HepG2 (cell line): ENCODE data around the gene FBXW12. TPM values are rescaled to one million over a fixed set of nuclear protein-coding genes. Genes with fewer than 3 reads are reported as not detected.

ENCODE experiments used
- ATAC-seq: fragments of 200-7000 bp; cut with Tn5 transposase; 3 replicates; pipeline ENCODE4 v1.9.1; 2020; ENCODE audit warnings: mild to moderate bottlenecking, moderate library complexity
- BruUV-seq: library from RNA; stranded (reverse); fragments of 400-500 nt; replicated peaks from 2 replicates; lab custom pipeline; 2021; lab: Mats Ljungman, UMichigan
- CTCF ChIA-PET: fragments of 300-600 bp; formaldehyde crosslinking; extraction: SDS; loops from one replicate; lab custom pipeline; 2021; ENCODE audit warnings: low total read pairs, inconsistent platforms, low intra/inter-chr PET ratio; lab: Yijun Ruan, JAX
- POLR2A ChIA-PET: fragments of 350-600 bp; sonication (Branson Sonifier 250); formaldehyde crosslinking; loops from one replicate; lab custom pipeline; 2020; ENCODE audit warnings: antibody characterized with exemption, inconsistent platforms; lab: Yijun Ruan, JAX
- DNase-seq: peaks from one replicate; pipeline ENCODE4 v3.0.0-alpha.2; 2015; ENCODE audit warnings: low spot score
- FAIRE-seq: peaks from 3 replicates; lab custom pipeline; 2011; peaks lifted over from hg19 to GRCh38; lab: Jason Lieb, UNC
- H2AFZ ChIP-seq: one replicate; pipeline ENCODE4 v1.6.1; 2011; ENCODE audit warnings: low read length, inconsistent platforms
- H3K27ac ChIP-seq: fragments of 300-600 bp; 3 replicates; pipeline ENCODE4 v1.8.0; 2011; ENCODE audit warnings: mixed run types, mild to moderate bottlenecking, mixed read lengths, low read length, inconsistent platforms; ENCODE audit not compliant: insufficient read depth; ENCODE audit errors: extremely low read length
- H3K27me3 ChIP-seq, 2 experiments: fragments of 200-600 bp in 1 of 2; 2 replicates in 1 of 2; 3 replicates in 1 of 2; pipeline versions ENCODE4 v1.6.0 to v1.8.0; 2011; ENCODE audit warnings: low read length in 2 of 2, mild to moderate bottlenecking in 2 of 2, moderate library complexity in 2 of 2, inconsistent platforms in 1 of 2; ENCODE audit not compliant: insufficient read depth in 2 of 2, control insufficient read depth in 1 of 2
- H3K36me3 ChIP-seq, 2 experiments: fragments of 200-600 bp in 1 of 2; replicated peaks in 1 of 2; 2 replicates in 1 of 2; 3 replicates in 1 of 2; pipeline versions ENCODE4 v1.5.1 to v1.8.0; 2011; ENCODE audit warnings: low read length in 2 of 2, inconsistent platforms in 1 of 2; ENCODE audit not compliant: insufficient read depth in 2 of 2, control insufficient read depth in 1 of 2
- H3K4me1 ChIP-seq: 2 replicates; pipeline ENCODE4 v1.5.1; 2012; ENCODE audit warnings: low read length, inconsistent platforms; ENCODE audit not compliant: insufficient read depth
- H3K4me2 ChIP-seq: 2 replicates; pipeline ENCODE4 v1.6.0; 2011; ENCODE audit warnings: low read depth, low read length, inconsistent platforms
- H3K4me3 ChIP-seq, 3 experiments: fragments of 200-600 bp in 1 of 3; sonication (generic), shearing (Covaris generic) in 1 of 3; replicated peaks in 1 of 3; 2 replicates each; pipeline ENCODE4 v1.5.1; 2011 to 2016; ENCODE audit warnings: low read length in 3 of 3, inconsistent platforms in 2 of 3, low read depth in 2 of 3, mild to moderate bottlenecking in 2 of 3, control low read depth in 1 of 3, mixed read lengths in 1 of 3; ENCODE audit not compliant: insufficient read depth in 1 of 3
- H3K79me2 ChIP-seq: one replicate; pipeline ENCODE4 v1.6.1; 2011; ENCODE audit warnings: low read length, inconsistent platforms; ENCODE audit not compliant: insufficient read depth
- H3K9ac ChIP-seq: 2 replicates; pipeline ENCODE4 v1.6.0; 2011; ENCODE audit warnings: mild to moderate bottlenecking, low read depth, low read length, inconsistent platforms; ENCODE audit not compliant: insufficient read depth
- H3K9me3 ChIP-seq: 2 replicates; pipeline ENCODE4 v1.5.1; 2012; ENCODE audit warnings: mild to moderate bottlenecking, low read length
- H4K20me1 ChIP-seq: 2 replicates; pipeline ENCODE4 v1.6.0; 2011; ENCODE audit warnings: inconsistent platforms, mild to moderate bottlenecking, low read length, moderate library complexity; ENCODE audit not compliant: insufficient read depth
- AGO2 ChIP-seq: fragments of 200-400 bp; formaldehyde crosslinking; optimal IDR thresholded peaks from 2 replicates; pipeline ENCODE3; 2017; ENCODE audit warnings: mild to moderate bottlenecking, low read depth, low read length, moderate library complexity
- AKNA ChIP-seq: sonication (generic); formaldehyde crosslinking; IDR thresholded peaks from 2 replicates; pipeline ENCODE4 v1.4.0; 2020; ENCODE audit warnings: missing genetic modification reagents, borderline replicate concordance
- ELF1 ChIP-seq: sonication (generic); formaldehyde crosslinking; IDR thresholded peaks from 2 replicates; pipeline ENCODE4 v1.4.0; 2020; ENCODE audit warnings: missing genetic modification reagents
- JUN ChIP-seq: sonication (generic); formaldehyde crosslinking; IDR thresholded peaks from 2 replicates; pipeline ENCODE4 v1.4.0; 2020; ENCODE audit warnings: mild to moderate bottlenecking, missing genetic modification reagents
- POLR2G ChIP-seq: fragments of 200-400 bp; formaldehyde crosslinking; IDR thresholded peaks from 2 replicates; pipeline ENCODE4 v1.6.1; 2018; ENCODE audit warnings: mild to moderate bottlenecking, low read depth, low read length, moderate library complexity
- ZMYM3 ChIP-seq: sonication (generic); formaldehyde crosslinking; IDR thresholded peaks from 2 replicates; pipeline ENCODE4 v1.5.1; 2020; ENCODE audit warnings: mild to moderate bottlenecking, missing genetic modification reagents
- ZNF232 ChIP-seq: sonication (generic); formaldehyde crosslinking; IDR thresholded peaks from 2 replicates; pipeline ENCODE4 v1.4.0; 2020; ENCODE audit warnings: missing genetic modification reagents, borderline replicate concordance
- ZNF251 ChIP-seq: sonication (generic); formaldehyde crosslinking; IDR thresholded peaks from 2 replicates; pipeline ENCODE4 v1.9.0; 2021; ENCODE audit warnings: mild to moderate bottlenecking, missing genetic modification reagents
- ZNF780A ChIP-seq: sonication (generic); formaldehyde crosslinking; IDR thresholded peaks from 2 replicates; pipeline ENCODE4 v1.8.0; 2022; ENCODE audit warnings: mild to moderate bottlenecking, missing genetic modification reagents, moderate library complexity
- ZSCAN9 ChIP-seq: IDR thresholded peaks from 2 replicates; pipeline ENCODE4 v1.6.1; 2016; ENCODE audit warnings: borderline replicate concordance
- WGBS: methylation state at CpG from one replicate; pipeline ENCODE4 v1.1.6; 2017; ENCODE audit warnings: low lambda C conversion rate; 5-methylcytosine and 5-hydroxymethylcytosine counted together
- in situ Hi-C: cut with HindIII; loops from 2 replicates; pipeline ENCODE4 v1.10.0; 2017; ENCODE audit warnings: low pct_unique_long_range_greater_than_20kb; ENCODE audit not compliant: extremely low pct_ligation_motif_present
- intact Hi-C: fragments of 100-400 bp; cut with micrococcal nuclease; formaldehyde crosslinking; loops from one replicate; pipeline ENCODE4 v1.10.0; 2022; ENCODE audit not compliant: unreplicated experiment
- polyA plus RNA-seq, 8 experiments: library from polyadenylated mRNA; depleted of rRNA in 3 of 8; stranded (reverse) in 7 of 8; unstranded in 1 of 8; fragments of >200 nt; fragmentation: Illumina TruSeq in 4 of 8; extraction: Trizol in 4 of 8; gene quantifications; 2 replicates each; pipeline versions ENCODE4 v1.2.1 to v1.2.3, GENCODE V29; 2011 to 2016; ENCODE audit warnings: low read depth in 4 of 8, missing spikeins in 1 of 8, mixed read lengths in 1 of 8; ENCODE audit not compliant: insufficient read depth in 1 of 8
- total RNA-seq, 5 experiments: library from RNA; depleted of rRNA; stranded (reverse); fragments of >200 nt; fragmentation: Illumina TruSeq; extraction: Trizol; gene quantifications; 2 replicates each; pipeline ENCODE4 v1.2.3, GENCODE V29; 2016; ENCODE audit warnings: low read depth in 1 of 5
- TF ChIP-seq, protein P1 (sequence below): IDR thresholded peaks from 2 replicates; pipeline ENCODE4 v1.6.1; 2016; ENCODE audit warnings: low read depth
- TF ChIP-seq, protein P2 (sequence below): sonication (generic); formaldehyde crosslinking; IDR thresholded peaks from 2 replicates; pipeline ENCODE4 v1.5.1; 2020; ENCODE audit warnings: missing genetic modification reagents, mild to moderate bottlenecking, borderline replicate concordance

FBXW12 gene
- total and polyA plus RNA-seq, 2 of the 13 experiments (the other 11 are each of a cell fraction or from before 2014, with no cell fraction given): not detected

- Histone ChIP-seq H3K79me2 (peaks cover 13% of the 10 kb centered on the region), H3K4me1 (peaks cover 8% of the 10 kb centered on the region), H3K9ac (no peak overlapping the region), H3K27ac (no peak overlapping the region), H3K27me3 (no peaks in the 10 kb centered on the region), H3K4me3 (no peak overlapping the region), H4K20me1 (peaks cover 33% of the 10 kb centered on the region; the same call in 1 of the 2 replicates), H2AFZ (no peak overlapping the region), H3K4me2 (no peak overlapping the region), H3K36me3 (peaks cover 79 to 99% of the 10 kb centered on the region in 2 experiments), H3K9me3 (no peaks in the 10 kb centered on the region)
- ChIA-PET CTCF (interaction anchor here (0.9 kb wide), 1 partner anchor 16 kb away, joined by 3 read pairs; no protein-coding TSS in a partner anchor), POLR2A (interaction anchor here (11.1 kb wide), 1 partner anchor 13 kb away, joined by 130 read pairs; the partner anchor contains the start of gene PLXNB1)
- no peak for DNase-seq
- ATAC-seq: no peak
- 80% methylated on average over 1 of the region's 14 CpGs for WGBS
- intact Hi-C loops: no loop called here
- FAIRE-seq: no peak
- no TSS peak for BruUV-seq
- in situ Hi-C loops: no loop called here
- no peak for TF ChIP-seq ZSCAN9 (CRISPR knock-in tag)
- 0 out of 2 replicates have a peak, but pooled peaks have one; percentile 35 for TF ChIP-seq POLR2G
- no peak for TF ChIP-seq ZNF251 (CRISPR knock-in tag)
- TF ChIP-seq ZMYM3 (CRISPR knock-in tag): no peak
- TF ChIP-seq AGO2: peak; percentile 93
- TF ChIP-seq, protein P1, sequence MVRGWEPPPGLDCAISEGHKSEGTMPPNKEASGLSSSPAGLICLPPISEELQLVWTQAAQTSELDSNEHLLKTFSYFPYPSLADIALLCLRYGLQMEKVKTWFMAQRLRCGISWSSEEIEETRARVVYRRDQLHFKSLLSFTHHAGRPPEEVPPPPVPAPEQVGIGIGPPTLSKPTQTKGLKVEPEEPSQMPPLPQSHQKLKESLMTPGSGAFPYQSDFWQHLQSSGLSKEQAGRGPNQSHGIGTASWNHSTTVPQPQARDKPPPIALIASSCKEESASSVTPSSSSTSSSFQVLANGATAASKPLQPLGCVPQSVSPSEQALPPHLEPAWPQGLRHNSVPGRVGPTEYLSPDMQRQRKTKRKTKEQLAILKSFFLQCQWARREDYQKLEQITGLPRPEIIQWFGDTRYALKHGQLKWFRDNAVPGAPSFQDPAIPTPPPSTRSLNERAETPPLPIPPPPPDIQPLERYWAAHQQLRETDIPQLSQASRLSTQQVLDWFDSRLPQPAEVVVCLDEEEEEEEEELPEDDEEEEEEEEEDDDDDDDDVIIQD (CRISPR knock-in tag): no peak
- TF ChIP-seq, protein P2, sequence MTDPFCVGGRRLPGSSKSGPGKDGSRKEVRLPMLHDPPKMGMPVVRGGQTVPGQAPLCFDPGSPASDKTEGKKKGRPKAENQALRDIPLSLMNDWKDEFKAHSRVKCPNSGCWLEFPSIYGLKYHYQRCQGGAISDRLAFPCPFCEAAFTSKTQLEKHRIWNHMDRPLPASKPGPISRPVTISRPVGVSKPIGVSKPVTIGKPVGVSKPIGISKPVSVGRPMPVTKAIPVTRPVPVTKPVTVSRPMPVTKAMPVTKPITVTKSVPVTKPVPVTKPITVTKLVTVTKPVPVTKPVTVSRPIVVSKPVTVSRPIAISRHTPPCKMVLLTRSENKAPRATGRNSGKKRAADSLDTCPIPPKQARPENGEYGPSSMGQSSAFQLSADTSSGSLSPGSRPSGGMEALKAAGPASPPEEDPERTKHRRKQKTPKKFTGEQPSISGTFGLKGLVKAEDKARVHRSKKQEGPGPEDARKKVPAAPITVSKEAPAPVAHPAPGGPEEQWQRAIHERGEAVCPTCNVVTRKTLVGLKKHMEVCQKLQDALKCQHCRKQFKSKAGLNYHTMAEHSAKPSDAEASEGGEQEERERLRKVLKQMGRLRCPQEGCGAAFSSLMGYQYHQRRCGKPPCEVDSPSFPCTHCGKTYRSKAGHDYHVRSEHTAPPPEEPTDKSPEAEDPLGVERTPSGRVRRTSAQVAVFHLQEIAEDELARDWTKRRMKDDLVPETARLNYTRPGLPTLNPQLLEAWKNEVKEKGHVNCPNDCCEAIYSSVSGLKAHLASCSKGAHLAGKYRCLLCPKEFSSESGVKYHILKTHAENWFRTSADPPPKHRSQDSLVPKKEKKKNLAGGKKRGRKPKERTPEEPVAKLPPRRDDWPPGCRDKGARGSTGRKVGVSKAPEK (CRISPR knock-in tag): no peak
- no peak for TF ChIP-seq AKNA
- TF ChIP-seq ZNF780A (CRISPR knock-in tag): no peak
- TF ChIP-seq JUN (CRISPR knock-in tag): no peak
- TF ChIP-seq ELF1 (CRISPR knock-in tag): no peak
- TF ChIP-seq ZNF232 (CRISPR knock-in tag): no peak
These were observed 45.6 kb downstream of the FBXW12 start for GRCh38 chr3:48417529-48418108.
